GM23338 (cell line): ENCODE measurements around the gene IRF2BP1.
"Not testable (repeated sequence)": the region's sequence is repeated elsewhere in the genome, so short reads cannot be mapped to it uniquely, and the experiment has no call there.

ENCODE experiments used
- CREB1 ChIP-seq: fragments of 250-450 bp; sonication (Bioruptor Pico); IDR thresholded peaks from 2 replicates; pipeline ENCODE4 v1.5.0; 2020; ENCODE audit warnings: low read depth, mild to moderate bottlenecking, moderate library complexity
- EZH2 ChIP-seq: fragments of 200-600 bp; sonication (generic); IDR thresholded peaks from one replicate; pipeline ENCODE4 v1.8.0; 2017; ENCODE audit warnings: antibody characterized with exemption, mild to moderate bottlenecking, low read depth; ENCODE audit not compliant: unreplicated experiment
- EZH2phosphoT487 ChIP-seq: fragments of 200-600 bp; sonication (generic); IDR thresholded peaks from one replicate; pipeline ENCODE4 v1.8.1; 2018; ENCODE audit warnings: antibody characterized with exemption; ENCODE audit not compliant: unreplicated experiment
- JUNB ChIP-seq: IDR thresholded peaks from one replicate; pipeline ENCODE4 v1.6.1; 2016; ENCODE audit warnings: antibody characterized with exemption; ENCODE audit not compliant: unreplicated experiment
- POLR2AphosphoS5 ChIP-seq: IDR thresholded peaks from 2 replicates; pipeline ENCODE4 v1.6.1; 2016; ENCODE audit warnings: antibody characterized with exemption, low read depth
- ZNF331 ChIP-seq: fragments of 250-450 bp; sonication (Bioruptor Pico); IDR thresholded peaks from 2 replicates; pipeline ENCODE4 v1.5.0; 2020; ENCODE audit warnings: low read depth, mild to moderate bottlenecking, moderate library complexity
- TF ChIP-seq, protein P1 (sequence below), 2 experiments: fragments of 200-600 bp in 1 of 2; sonication (generic) in 1 of 2; conservative IDR thresholded peaks; 2 replicates each; pipeline versions ENCODE4 v1.5.1 to v1.6.1; 2016 to 2017; ENCODE audit warnings: antibody characterized with exemption in 2 of 2, low read depth in 2 of 2, mild to moderate bottlenecking in 2 of 2, moderate library complexity in 1 of 2
- TF ChIP-seq, protein P2 (sequence below): IDR thresholded peaks from one replicate; pipeline ENCODE4 v1.6.1; 2018; ENCODE audit warnings: antibody characterized with exemption; ENCODE audit not compliant: unreplicated experiment
- TF ChIP-seq, protein P3 (sequence below): IDR thresholded peaks from 2 replicates; pipeline ENCODE4 v1.6.1; 2016; ENCODE audit warnings: antibody characterized with exemption

DNA sequence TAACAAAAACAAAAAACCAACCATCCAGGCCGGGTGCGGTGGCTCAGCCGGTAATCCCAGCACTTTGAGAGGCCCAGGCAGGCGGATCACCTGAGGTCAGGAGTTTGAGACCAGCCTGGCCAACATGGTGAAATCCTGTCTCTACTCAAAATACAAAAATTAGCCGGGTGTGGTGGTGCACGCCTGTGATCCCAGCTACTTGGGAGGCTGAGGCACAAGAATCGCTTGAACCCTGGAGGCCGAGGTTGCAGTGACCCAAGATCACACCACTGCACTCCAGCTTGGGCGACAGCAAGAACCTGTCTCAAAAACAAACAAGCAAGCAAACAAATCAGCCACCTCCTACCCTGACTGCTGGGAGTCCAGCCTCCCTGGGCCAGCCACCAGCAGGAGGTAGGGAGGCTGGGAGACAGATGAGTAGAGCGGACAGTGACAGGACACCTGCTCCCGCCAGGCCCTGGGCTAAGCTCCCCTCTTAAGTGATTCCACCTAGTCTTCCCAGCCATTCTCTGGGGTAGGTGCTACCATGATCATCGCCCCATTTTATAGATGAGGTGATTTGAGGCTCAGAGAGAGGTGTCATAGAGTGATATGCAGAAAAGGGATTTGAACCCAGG is 10.2 kb upstream of the IRF2BP1 start:
- TF ChIP-seq, protein P1, sequence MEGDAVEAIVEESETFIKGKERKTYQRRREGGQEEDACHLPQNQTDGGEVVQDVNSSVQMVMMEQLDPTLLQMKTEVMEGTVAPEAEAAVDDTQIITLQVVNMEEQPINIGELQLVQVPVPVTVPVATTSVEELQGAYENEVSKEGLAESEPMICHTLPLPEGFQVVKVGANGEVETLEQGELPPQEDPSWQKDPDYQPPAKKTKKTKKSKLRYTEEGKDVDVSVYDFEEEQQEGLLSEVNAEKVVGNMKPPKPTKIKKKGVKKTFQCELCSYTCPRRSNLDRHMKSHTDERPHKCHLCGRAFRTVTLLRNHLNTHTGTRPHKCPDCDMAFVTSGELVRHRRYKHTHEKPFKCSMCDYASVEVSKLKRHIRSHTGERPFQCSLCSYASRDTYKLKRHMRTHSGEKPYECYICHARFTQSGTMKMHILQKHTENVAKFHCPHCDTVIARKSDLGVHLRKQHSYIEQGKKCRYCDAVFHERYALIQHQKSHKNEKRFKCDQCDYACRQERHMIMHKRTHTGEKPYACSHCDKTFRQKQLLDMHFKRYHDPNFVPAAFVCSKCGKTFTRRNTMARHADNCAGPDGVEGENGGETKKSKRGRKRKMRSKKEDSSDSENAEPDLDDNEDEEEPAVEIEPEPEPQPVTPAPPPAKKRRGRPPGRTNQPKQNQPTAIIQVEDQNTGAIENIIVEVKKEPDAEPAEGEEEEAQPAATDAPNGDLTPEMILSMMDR (conservative IDR thresholded peaks at IDR 0.05; ENCODE audit: low read depth in 2 of 2), result not testable (repeated sequence)
- not testable (repeated sequence) for TF ChIP-seq EZH2phosphoT487; EZH2; ZNF331 (CRISPR knock-in tag); POLR2AphosphoS5; CREB1 (CRISPR knock-in tag); JUNB
- TF ChIP-seq, protein P2, sequence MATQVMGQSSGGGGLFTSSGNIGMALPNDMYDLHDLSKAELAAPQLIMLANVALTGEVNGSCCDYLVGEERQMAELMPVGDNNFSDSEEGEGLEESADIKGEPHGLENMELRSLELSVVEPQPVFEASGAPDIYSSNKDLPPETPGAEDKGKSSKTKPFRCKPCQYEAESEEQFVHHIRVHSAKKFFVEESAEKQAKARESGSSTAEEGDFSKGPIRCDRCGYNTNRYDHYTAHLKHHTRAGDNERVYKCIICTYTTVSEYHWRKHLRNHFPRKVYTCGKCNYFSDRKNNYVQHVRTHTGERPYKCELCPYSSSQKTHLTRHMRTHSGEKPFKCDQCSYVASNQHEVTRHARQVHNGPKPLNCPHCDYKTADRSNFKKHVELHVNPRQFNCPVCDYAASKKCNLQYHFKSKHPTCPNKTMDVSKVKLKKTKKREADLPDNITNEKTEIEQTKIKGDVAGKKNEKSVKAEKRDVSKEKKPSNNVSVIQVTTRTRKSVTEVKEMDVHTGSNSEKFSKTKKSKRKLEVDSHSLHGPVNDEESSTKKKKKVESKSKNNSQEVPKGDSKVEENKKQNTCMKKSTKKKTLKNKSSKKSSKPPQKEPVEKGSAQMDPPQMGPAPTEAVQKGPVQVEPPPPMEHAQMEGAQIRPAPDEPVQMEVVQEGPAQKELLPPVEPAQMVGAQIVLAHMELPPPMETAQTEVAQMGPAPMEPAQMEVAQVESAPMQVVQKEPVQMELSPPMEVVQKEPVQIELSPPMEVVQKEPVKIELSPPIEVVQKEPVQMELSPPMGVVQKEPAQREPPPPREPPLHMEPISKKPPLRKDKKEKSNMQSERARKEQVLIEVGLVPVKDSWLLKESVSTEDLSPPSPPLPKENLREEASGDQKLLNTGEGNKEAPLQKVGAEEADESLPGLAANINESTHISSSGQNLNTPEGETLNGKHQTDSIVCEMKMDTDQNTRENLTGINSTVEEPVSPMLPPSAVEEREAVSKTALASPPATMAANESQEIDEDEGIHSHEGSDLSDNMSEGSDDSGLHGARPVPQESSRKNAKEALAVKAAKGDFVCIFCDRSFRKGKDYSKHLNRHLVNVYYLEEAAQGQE, result not testable (repeated sequence)
- TF ChIP-seq, protein P3, sequence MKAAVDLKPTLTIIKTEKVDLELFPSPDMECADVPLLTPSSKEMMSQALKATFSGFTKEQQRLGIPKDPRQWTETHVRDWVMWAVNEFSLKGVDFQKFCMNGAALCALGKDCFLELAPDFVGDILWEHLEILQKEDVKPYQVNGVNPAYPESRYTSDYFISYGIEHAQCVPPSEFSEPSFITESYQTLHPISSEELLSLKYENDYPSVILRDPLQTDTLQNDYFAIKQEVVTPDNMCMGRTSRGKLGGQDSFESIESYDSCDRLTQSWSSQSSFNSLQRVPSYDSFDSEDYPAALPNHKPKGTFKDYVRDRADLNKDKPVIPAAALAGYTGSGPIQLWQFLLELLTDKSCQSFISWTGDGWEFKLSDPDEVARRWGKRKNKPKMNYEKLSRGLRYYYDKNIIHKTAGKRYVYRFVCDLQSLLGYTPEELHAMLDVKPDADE, result not testable (repeated sequence)
